Caco-2 (cell line): Measurements from ENCODE around the gene GALNS. TPM values are rescaled to one million over a fixed set of nuclear protein-coding genes. Genes with fewer than 3 reads are reported as not detected.

Experiments used
- BruUV-seq: library from RNA; stranded (reverse); fragments of 400-500 nt; replicated peaks from 2 replicates; lab custom pipeline; 2021; lab: Mats Ljungman, UMichigan
- CTCF ChIA-PET: fragments of 300-600 bp; sonication (Branson Sonifier 250); formaldehyde crosslinking; loops from one replicate; lab custom pipeline; 2022; ENCODE audit warnings: antibody characterized with exemption; lab: Charles Lee
- POLR2A ChIA-PET: fragments of 300-600 bp; sonication (Branson Sonifier 250); formaldehyde crosslinking; loops from one replicate; lab custom pipeline; 2022; ENCODE audit warnings: antibody characterized with exemption; lab: Charles Lee
- DNase-seq, 2 experiments: peaks; one replicate each; pipeline versions ENCODE4 v3.0.0 to v3.0.0-alpha.2; 2020 to 2022
- H3K27me3 ChIP-seq: replicated peaks from 2 replicates; pipeline ENCODE4 v1.6.0; 2011; ENCODE audit warnings: low read length; ENCODE audit not compliant: control insufficient read depth, insufficient read depth
- H3K36me3 ChIP-seq: 2 replicates; pipeline ENCODE4 v1.5.1; 2011; ENCODE audit warnings: low read length; ENCODE audit not compliant: control insufficient read depth, insufficient read depth
- H3K4me1 ChIP-seq: fragments of 250-450 bp; sonication (Bioruptor Pico); 2 replicates; pipeline ENCODE4 v1.5.1; 2020; ENCODE audit warnings: mild to moderate bottlenecking
- H3K4me3 ChIP-seq: 2 replicates; pipeline ENCODE4 v1.5.1; 2011; ENCODE audit warnings: low read depth, mild to moderate bottlenecking, control low read depth, low read length
- H3K9me3 ChIP-seq: fragments of 250-450 bp; sonication (Bioruptor Pico); 2 replicates; pipeline ENCODE4 v1.5.1; 2020; ENCODE audit warnings: mild to moderate bottlenecking, moderate library complexity
- H3K27ac Mint-ChIP-seq: one replicate; pipeline ENCODE4 v1.8.0; 2022; ENCODE audit warnings: mixed read lengths; ENCODE audit not compliant: unreplicated experiment
- H3K27me3 Mint-ChIP-seq: one replicate; pipeline ENCODE4 v1.8.0; 2022; ENCODE audit warnings: mixed read lengths; ENCODE audit not compliant: insufficient read depth, unreplicated experiment
- H3K36me3 Mint-ChIP-seq: one replicate; pipeline ENCODE4 v1.8.0; 2022; ENCODE audit warnings: mild to moderate bottlenecking, mixed read lengths; ENCODE audit not compliant: insufficient read depth, unreplicated experiment
- H3K4me1 Mint-ChIP-seq: one replicate; pipeline ENCODE4 v1.8.0; 2022; ENCODE audit warnings: low read depth, mixed read lengths; ENCODE audit not compliant: unreplicated experiment
- H3K4me3 Mint-ChIP-seq: one replicate; pipeline ENCODE4 v1.8.0; 2022; ENCODE audit warnings: mild to moderate bottlenecking, moderate library complexity, mixed read lengths; ENCODE audit not compliant: unreplicated experiment
- H3K9me3 Mint-ChIP-seq: one replicate; pipeline ENCODE4 v1.8.0; 2022; ENCODE audit warnings: mixed read lengths; ENCODE audit not compliant: unreplicated experiment
- CTCF ChIP-seq, 2 experiments: fragments of 200-600 bp in 1 of 2; IDR thresholded peaks; 1 replicate in 1 of 2; 2 replicates in 1 of 2; pipeline versions ENCODE4 v1.5.1 to v1.8.0; 2011 to 2022; ENCODE audit warnings: antibody characterized with exemption in 1 of 2, control low read depth in 1 of 2, inconsistent platforms in 1 of 2, low read depth in 1 of 2, low read length in 1 of 2, mild to moderate bottlenecking in 1 of 2, moderate library complexity in 1 of 2; ENCODE audit not compliant: insufficient read depth in 1 of 2, severe bottlenecking in 1 of 2, unreplicated experiment in 1 of 2
- intact Hi-C: fragments of 100-400 bp; cut with micrococcal nuclease; formaldehyde crosslinking; loops from one replicate; pipeline ENCODE4 v1.10.0; 2022; ENCODE audit not compliant: unreplicated experiment
- total RNA-seq: library from RNA; stranded (reverse); gene quantifications from 2 replicates; pipeline ENCODE4 v1.2.3, GENCODE V29; 2022

Gene GALNS
- total RNA-seq, 1 experiment from 2014 or later, result 57.8 TPM

GRCh38 chr16:88871349-88871702 is 14.6 kb upstream of the GALNS start:
- TF ChIP-seq CTCF (IDR thresholded peaks at IDR 0.05; ENCODE audit: insufficient read depth in 1 of 2, low read depth in 1 of 2, low read length in 1 of 2, severe bottlenecking in 1 of 2, unreplicated experiment in 1 of 2), result no peak
- H3K27me3 Mint-ChIP-seq, result peaks cover 7% of the 10 kb centered on the region
- Histone ChIP-seq H3K4me3 (no peak overlapping the region), H3K4me1 (no peaks in the 10 kb centered on the region), H3K27me3 (no peaks in the 10 kb centered on the region; the same call in 1 of the 2 replicates), H3K9me3 (no peaks in the 10 kb centered on the region), H3K36me3 (no peaks in the 10 kb centered on the region)
- no peak for DNase-seq
- H3K9me3 Mint-ChIP-seq, result no peaks in the 10 kb centered on the region
- no peaks in the 10 kb centered on the region for H3K36me3 Mint-ChIP-seq
- intact Hi-C loops, result no loop called here
- H3K27ac Mint-ChIP-seq, result no peak overlapping the region
- H3K4me1 Mint-ChIP-seq, result no peaks in the 10 kb centered on the region
- H3K4me3 Mint-ChIP-seq, result no peak overlapping the region
- no TSS peak for BruUV-seq
- POLR2A ChIA-PET, result no interaction called here
- CTCF ChIA-PET, result no interaction called here

GRCh38 chr16:88870608-88871348 is 14.0 kb upstream of the GALNS start:
- H3K9me3 Mint-ChIP-seq, result no peaks in the 10 kb centered on the region
- no peaks in the 10 kb centered on the region for H3K36me3 Mint-ChIP-seq
- ChIA-PET CTCF (no interaction called here), POLR2A (no interaction called here)
- H3K4me1 Mint-ChIP-seq, result no peaks in the 10 kb centered on the region
- H3K4me3 Mint-ChIP-seq, result no peak overlapping the region
- no TSS peak for BruUV-seq
- Histone ChIP-seq H3K9me3 (no peaks in the 10 kb centered on the region), H3K4me3 (no peak overlapping the region), H3K36me3 (no peaks in the 10 kb centered on the region), H3K27me3 (no peaks in the 10 kb centered on the region; the same call in 1 of the 2 replicates), H3K4me1 (no peaks in the 10 kb centered on the region)
- no peak for TF ChIP-seq CTCF (IDR thresholded peaks at IDR 0.05; ENCODE audit: insufficient read depth in 1 of 2, low read depth in 1 of 2, low read length in 1 of 2, severe bottlenecking in 1 of 2, unreplicated experiment in 1 of 2)
- H3K27me3 Mint-ChIP-seq, result peaks cover 6% of the 10 kb centered on the region
- no peak for DNase-seq
- H3K27ac Mint-ChIP-seq, result no peak overlapping the region
- intact Hi-C loops, result no loop called here

GRCh38 chr16:88869673-88869980 is 12.9 kb upstream of the GALNS start:
- H3K4me3 Mint-ChIP-seq, result no peak overlapping the region
- intact Hi-C loops, result no loop called here

More at GRCh38 chr16:88869673-88869980, 12.9 kb upstream of the GALNS start:
- no peak for DNase-seq
- BruUV-seq, result no TSS peak
- Histone ChIP-seq H3K4me1 (no peaks in the 10 kb centered on the region), H3K9me3 (no peaks in the 10 kb centered on the region), H3K27me3 (no peaks in the 10 kb centered on the region; the same call in 1 of the 2 replicates), H3K4me3 (no peak overlapping the region), H3K36me3 (no peaks in the 10 kb centered on the region)
- Mint-ChIP-seq H3K36me3 (no peaks in the 10 kb centered on the region), H3K9me3 (no peaks in the 10 kb centered on the region), H3K27me3 (peaks cover 3% of the 10 kb centered on the region), H3K4me1 (no peaks in the 10 kb centered on the region), H3K27ac (no peak overlapping the region)
- ChIA-PET POLR2A (no interaction called here), CTCF (no interaction called here)
- no peak for TF ChIP-seq CTCF (IDR thresholded peaks at IDR 0.05; ENCODE audit: insufficient read depth in 1 of 2, low read depth in 1 of 2, low read length in 1 of 2, severe bottlenecking in 1 of 2, unreplicated experiment in 1 of 2)
